Fibroblast of the aortic adventitia (primary cell): ENCODE measurements around the gene B4GALT7. TPM values are rescaled to one million over a fixed set of nuclear protein-coding genes. Genes with fewer than 3 reads are reported as not detected.

Experiments used
- DNase-seq: peaks from one replicate; pipeline ENCODE4 v3.0.0-alpha.2; 2010; ENCODE audit warnings: low read depth
- H3K4me3 ChIP-seq: 2 replicates; pipeline ENCODE4 v1.5.1; 2011; ENCODE audit warnings: low read depth, mild to moderate bottlenecking, control low read depth, low read length, moderate library complexity
- CTCF ChIP-seq: IDR thresholded peaks from 2 replicates; pipeline ENCODE4 v1.5.1; 2011; ENCODE audit warnings: mild to moderate bottlenecking, low read length, control low read depth, inconsistent platforms; ENCODE audit not compliant: insufficient read depth
- total RNA-seq: library from RNA; depleted of rRNA; stranded (reverse); fragments of >200 nt; gene quantifications from 2 replicates; pipeline ENCODE4 v1.2.3, GENCODE V29; 2012; ENCODE audit warnings: low replicate concordance

The B4GALT7 gene
- total RNA-seq, 1 donor = 21.5 TPM

DNA sequence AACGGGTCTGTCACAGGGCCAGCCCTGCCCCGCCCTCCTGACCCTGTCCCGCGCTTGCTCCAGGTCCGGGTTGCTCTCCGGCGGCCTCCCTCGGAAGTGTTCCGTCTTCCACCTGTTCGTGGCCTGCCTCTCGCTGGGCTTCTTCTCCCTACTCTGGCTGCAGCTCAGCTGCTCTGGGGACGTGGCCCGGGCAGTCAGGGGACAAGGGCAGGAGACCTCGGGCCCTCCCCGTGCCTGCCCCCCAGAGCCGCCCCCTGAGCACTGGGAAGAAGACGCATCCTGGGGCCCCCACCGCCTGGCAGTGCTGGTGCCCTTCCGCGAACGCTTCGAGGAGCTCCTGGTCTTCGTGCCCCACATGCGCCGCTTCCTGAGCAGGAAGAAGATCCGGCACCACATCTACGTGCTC is 4.2 kb downstream of the B4GALT7 start:
- no peak overlapping the region for H3K4me3 ChIP-seq
- no peak for TF ChIP-seq CTCF
- no peak for DNase-seq

GRCh38 chr5:177604656-177605055 is 4.7 kb downstream of the B4GALT7 start:
- no peak for DNase-seq
- no peak overlapping the region for H3K4me3 ChIP-seq
- no peak for TF ChIP-seq CTCF

GRCh38 chr5:177605078-177605477 is 5.1 kb downstream of the B4GALT7 start:
- TF ChIP-seq CTCF = no peak
- DNase-seq = no peak

GRCh38 chr5:177605667-177606066 is 5.7 kb downstream of the B4GALT7 start:
- no peak for DNase-seq
- no peak for TF ChIP-seq CTCF

More at GRCh38 chr5:177605078-177605477, 5.1 kb downstream of the B4GALT7 start:
- H3K4me3 ChIP-seq = no peak overlapping the region

DNA sequence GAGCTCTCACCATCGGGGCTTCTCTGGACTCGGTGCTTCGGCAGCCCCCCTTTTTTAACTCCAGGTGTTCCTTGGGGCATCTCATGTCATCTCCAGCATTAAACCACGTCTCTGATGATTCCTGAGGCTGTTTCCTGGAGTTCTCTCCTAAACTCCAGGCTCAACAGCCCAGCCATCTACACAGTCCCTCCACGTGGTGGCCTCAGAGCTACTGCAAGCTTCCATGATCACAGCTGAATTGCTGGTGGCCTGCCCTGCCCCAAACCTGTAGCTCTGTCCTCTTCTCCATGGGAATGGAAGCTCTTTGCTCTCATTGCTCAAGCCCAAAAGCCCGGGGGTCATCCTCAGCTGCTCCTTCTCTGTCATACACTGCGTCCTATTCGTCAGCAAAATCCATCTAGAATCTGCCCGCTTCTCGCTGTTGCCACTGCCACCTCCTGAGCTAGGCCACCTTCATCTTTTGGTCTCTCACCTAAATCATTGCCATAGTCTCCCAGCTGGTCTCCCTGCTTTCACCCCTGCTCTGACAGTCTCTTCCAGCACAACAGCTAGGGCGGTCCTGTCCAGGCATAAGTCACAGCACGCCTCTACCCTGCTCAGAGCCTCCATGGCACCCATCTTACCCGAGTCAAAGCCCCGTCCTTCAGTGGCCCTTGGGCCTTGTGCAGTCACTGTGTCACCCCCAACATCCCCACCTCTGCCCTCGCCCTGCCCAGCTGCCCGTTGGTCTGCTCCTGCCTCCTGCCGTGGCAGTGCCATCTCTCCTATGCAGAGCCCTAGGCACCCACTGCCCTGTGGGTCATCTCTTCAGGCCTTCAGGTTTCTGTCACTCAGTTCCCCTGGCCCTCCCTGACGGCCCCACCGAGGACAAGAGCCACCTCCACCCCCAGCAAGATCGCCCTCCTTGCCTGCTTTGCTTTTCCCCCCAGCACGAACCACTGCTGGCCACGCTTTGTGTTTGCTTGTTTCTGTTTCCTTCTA is 6.4 kb downstream of the B4GALT7 start:
- no peak overlapping the region for H3K4me3 ChIP-seq
- TF ChIP-seq CTCF = no peak
- DNase-seq = no peak

More at GRCh38 chr5:177605667-177606066, 5.7 kb downstream of the B4GALT7 start:
- no peak overlapping the region for H3K4me3 ChIP-seq

DNA sequence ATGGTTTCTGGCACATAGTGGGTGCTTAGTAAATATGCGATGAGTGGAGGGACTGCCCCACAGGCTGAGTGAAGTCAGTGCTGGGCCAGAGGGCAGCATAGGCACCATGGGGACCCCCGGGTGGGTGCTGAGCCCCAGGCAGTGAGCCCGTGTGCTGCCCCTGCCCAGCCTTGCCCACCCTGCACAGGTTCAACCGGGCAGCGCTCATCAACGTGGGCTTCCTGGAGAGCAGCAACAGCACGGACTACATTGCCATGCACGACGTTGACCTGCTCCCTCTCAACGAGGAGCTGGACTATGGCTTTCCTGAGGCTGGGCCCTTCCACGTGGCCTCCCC is 7.2 kb downstream of the B4GALT7 start:
- H3K4me3 ChIP-seq = no peak overlapping the region
- no peak for DNase-seq
- TF ChIP-seq CTCF = no peak
